ENCODE data around the gene DKK3. TPM values are rescaled to one million over a fixed set of nuclear protein-coding genes. Genes with fewer than 3 reads are reported as not detected.
A peak's percentile ranks its signal among the peaks of the same experiment; 100 is the strongest.

Gene DKK3
- total RNA-seq, 1 donor from 2014 or later: 219 TPM

GRCh38 chr11:12005476-12005875 is 3.0 kb downstream of the DKK3 start:
- peak in 1 of 2 donors; percentile 85 for DNase-seq (ENCODE audit: low read depth in 2 of 2)

- no peak for DNase-seq (ENCODE audit: low read depth in 2 of 2)
Measured at GRCh38 chr11:12005061-12005460, 3.4 kb downstream of the DKK3 start.

DNA sequence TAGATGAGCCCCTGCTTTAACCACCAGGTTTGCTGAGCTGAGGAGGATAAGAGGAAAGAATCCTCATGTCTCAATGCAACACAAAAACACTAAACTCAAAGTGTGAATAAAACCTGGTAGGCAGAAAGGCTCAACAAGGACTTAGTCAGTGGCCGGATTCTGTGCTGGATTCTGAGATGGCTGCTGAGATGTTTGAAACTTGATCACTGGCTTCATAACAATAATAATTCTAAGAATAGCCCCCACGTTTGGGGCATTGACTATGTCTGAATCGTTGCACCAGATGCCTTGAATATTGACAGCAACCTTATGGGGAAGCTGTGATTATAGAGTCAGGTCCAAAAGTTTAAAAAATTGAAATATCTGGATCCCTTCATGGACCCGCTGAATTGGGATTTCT is 4.6 kb downstream of the DKK3 start:
- DNase-seq (ENCODE audit: low read depth in 2 of 2): no peak

DNA sequence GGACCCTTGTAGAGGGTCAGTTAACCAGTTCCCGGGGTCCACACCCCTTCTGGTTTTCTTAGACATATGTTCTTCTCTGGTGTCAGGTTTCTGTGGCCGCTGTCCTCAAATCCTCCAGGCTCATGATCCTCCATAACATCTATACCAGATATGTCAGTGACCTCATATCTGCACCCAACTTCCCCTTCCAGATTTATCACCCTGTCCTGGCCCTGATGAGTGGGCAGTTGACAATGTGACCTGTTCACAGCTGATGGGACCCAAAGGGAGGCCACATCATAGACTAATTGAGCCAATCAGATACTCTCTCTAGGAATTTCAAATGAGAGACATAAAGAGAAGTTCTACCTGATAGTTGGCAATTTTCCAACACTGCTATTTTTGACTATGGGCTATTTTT is 5.1 kb downstream of the DKK3 start:
- peak in 1 of 2 donors; percentile 16 for DNase-seq (ENCODE audit: low read depth in 2 of 2)

DNA sequence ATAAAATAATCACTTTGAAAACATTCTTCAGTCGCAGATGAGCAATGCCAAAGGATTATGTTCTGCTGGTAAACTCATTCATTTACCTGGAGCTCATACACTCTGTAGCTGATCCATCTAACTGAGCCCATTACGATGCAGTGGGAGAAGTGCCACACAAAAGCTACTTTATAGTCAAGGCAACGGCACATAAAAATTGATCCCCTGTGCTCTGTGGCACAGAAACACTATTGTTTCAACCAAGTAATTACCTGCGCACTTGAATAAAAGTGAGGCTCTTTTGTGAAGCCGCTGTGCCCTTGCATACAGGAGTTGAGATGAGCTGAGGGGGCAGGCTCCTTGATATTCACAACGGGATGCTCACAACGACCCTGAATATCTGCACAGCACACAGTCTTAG is 7.2 kb downstream of the DKK3 start:
- no peak for DNase-seq (ENCODE audit: low read depth in 2 of 2)

DNA sequence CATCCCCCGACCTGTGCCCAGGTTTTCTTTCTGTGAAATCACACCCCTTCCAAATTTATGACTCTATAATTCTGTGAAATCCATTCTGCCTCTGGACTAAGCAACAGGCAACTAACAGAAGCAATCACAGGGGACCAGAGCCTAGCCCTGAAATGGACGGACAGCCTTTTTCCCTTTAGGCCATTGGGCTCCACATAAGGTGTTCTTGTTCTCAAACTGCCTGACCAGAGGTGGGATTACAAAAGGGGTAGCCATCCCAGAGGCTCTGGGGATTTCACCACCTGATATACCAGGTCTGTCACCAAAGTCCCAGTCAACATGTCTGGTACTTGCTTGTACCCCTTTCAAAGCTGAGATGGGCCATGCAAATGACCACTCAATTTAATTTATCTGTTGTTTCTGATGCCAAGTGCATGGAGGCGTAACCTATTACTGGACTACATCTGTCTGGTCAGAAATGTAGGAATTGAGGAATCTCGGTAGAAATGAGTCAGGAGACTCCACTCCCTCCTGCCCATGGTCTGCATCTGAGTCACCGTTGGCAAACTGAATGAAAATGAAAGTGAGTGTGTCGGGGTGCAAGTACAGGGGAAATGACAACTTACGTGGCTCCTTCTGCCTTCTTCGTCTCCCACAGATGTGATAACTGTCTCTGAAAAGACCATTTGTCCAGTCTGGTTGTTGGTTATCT is 10.2 kb downstream of the DKK3 start:
- peak; percentile 46 to 95 for DNase-seq (ENCODE audit: low read depth in 2 of 2)

- no peak for DNase-seq (ENCODE audit: low read depth in 2 of 2)
Measured at GRCh38 chr11:11997049-11997322, 11.4 kb downstream of the DKK3 start.

GRCh38 chr11:11996321-11997048 is 11.9 kb downstream of the DKK3 start:
- DNase-seq (ENCODE audit: low read depth in 2 of 2): no peak

DNA sequence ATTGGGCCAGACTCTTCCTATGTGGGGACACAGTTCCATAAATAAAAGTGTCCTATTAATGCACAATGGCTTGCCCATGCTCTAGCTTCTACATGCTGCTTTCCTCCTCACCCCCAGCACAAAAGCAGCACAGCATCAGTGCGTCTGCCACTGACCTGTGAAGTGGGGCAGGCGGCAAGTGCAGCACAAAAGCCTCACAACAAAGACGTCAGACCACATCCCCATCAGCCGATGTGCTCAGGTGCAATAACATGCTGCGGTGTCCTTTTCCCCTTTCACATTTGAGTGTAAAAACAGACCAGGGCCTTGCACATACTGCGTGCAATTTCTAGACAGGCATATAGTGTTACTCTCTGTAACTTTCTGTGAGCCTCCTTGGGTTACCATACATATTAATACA is 12.8 kb downstream of the DKK3 start:
- no peak for DNase-seq (ENCODE audit: low read depth in 2 of 2)

GRCh38 chr11:11993839-11994238 is 14.6 kb downstream of the DKK3 start:
- DNase-seq (ENCODE audit: low read depth in 2 of 2): peak; percentile 86 to 87

GRCh38 chr11:11992257-11993212 is 15.9 kb downstream of the DKK3 start:
- DNase-seq (ENCODE audit: low read depth in 2 of 2): peak in 1 of 2 donors; percentile 47

GRCh38 chr11:11989774-11990744 is 18.4 kb downstream of the DKK3 start:
- DNase-seq (ENCODE audit: low read depth in 2 of 2): peak in 1 of 2 donors; percentile 88

DNA sequence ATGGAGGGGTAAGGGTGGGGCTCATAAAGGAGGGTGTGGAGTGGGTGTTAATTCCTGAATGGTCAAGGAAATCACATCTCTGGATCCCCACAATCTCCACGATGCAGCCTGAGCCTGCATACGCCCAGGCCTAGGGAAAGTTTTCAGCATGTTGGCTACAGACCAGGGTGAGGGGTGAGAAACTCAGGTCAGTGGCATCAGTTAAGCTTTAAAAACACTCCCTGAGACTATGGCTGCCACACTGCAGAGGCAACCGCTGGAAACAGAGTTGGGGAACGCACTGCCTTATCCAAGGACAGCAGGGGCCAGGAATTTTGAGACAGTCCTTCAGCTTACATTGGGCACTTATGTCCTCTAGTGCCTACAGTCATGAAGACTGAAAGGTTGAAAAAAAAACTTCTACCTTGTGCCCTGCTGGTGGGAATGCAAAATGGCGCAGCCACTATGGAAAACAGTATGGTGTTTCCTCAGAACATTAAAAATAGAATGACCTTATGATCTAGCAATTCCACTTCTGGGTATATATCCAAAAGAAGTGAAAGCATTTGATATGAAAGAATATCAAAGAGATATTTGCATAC is 19.7 kb downstream of the DKK3 start:
- peak in 1 of 2 donors; percentile 72 for DNase-seq (ENCODE audit: low read depth in 2 of 2)

DNA sequence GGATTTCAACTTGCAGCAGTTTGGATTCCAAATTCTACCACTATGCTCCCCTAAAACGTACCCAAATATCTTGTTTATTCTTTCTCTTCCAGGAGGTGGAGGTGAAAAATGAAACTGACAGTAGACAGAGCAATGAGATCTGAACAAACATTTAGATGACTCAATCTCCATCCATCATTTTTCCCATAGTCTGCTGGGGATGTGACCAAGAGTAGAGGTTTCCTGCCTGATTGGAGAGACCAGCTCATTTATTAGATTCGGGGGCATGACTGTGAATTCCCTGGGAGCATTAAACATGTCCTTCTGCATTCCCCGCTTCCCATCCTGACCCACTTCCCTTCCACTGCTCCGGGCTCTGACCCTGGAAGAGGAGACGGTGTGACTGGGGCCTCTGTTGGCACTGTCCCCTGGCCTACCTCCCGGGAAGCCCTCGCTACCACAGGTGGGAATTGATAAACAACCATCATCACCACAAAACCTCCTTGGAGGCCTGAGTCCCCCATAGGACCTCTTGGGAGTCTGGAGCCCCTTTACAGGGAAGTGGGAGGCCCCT is 20.3 kb downstream of the DKK3 start:
- peak; percentile 94 to 97 for DNase-seq (ENCODE audit: low read depth in 2 of 2)

DNA sequence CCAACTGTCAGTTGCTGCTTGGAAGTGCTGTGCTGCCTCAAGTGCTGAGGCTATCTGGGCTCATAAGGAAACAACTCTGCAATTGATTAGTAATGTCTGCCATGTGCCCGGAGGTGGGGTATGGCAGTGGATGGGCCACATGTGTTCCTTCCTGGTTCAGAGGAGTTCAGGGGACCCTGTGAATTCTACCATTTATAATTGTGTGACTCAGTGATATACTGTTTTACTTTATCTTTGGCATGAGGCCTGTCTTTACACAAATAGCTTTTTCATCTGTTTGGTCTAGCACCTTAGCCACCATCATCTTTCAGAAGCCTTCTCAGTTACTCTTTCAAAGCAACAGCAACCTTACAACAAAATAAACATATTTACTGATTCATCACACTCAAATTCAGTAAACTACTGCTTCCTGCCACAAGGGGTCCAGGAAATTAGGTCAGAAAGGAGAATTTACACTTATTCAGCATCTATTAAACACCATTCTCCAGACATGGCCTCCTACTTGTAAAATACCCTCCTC is 20.9 kb downstream of the DKK3 start:
- DNase-seq (ENCODE audit: low read depth in 2 of 2): peak; percentile 78 to 87

GRCh38 chr11:11985954-11986949 is 22.2 kb downstream of the DKK3 start:
- DNase-seq (ENCODE audit: low read depth in 2 of 2): peak in 1 of 2 donors; percentile 74

DNA sequence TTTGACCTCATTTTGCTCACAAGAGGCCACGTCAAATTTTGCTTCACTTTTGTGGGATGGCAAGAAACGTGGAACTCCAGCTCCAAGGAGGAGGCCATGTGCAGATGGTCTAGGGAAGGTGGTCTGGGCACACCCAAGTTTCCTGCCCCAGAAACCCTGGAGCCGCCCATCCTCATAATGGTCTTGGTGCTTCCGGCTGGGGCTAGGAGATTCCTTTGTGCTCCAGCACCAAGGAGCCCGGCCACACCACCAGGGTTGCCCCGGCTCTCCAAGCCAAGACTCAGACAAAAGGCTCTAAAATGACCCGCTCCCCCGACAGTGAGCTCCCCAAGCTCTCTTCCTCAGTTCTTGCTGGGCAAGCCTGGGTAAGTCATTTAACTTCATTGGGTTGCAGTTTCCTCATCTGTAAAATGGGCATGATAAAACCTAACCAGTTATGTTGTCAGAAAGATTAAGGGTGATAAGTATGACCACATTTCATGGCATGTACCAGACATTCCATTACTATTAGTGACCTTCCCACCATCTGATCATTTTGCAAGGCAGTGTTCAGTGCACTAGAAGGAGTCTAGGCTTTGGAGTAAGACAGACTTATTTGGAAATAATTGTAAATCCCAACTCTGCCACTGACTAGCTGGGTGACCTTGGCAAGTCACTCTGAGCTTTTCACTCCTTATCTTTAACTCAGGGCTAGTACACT is 23.3 kb downstream of the DKK3 start:
- DNase-seq (ENCODE audit: low read depth in 2 of 2): peak in 1 of 2 donors; percentile 40

GRCh38 chr11:11984563-11984962 is 23.9 kb downstream of the DKK3 start:
- DNase-seq (ENCODE audit: low read depth in 2 of 2): no peak
